ENCODE data around the gene RAMP1.

Gene RAMP1

GRCh38 chr2:237868631-237869342 lies 9.4 kb downstream of the RAMP1 start:
- DNase-seq = no peak
- H3K36me3 ChIP-seq = no peaks in the 10 kb centered on the region
- no peak for TF ChIP-seq CTCF (IDR thresholded peaks at IDR 0.05; ENCODE audit: low read depth, low read length)
- H3K27me3 ChIP-seq (ENCODE audit: insufficient read depth, low read depth, severe bottlenecking) = no peaks in the 10 kb centered on the region
- no peak overlapping the region for H3K4me3 ChIP-seq (ENCODE audit: low read depth, low read length)
- H3K9me3 ChIP-seq (ENCODE audit: severe bottlenecking) = no peaks in the 10 kb centered on the region
- H3K27ac ChIP-seq = no peak overlapping the region

- H3K9me3 ChIP-seq (ENCODE audit: severe bottlenecking) = no peaks in the 10 kb centered on the region
- no peaks in the 10 kb centered on the region for H3K36me3 ChIP-seq
- no peak overlapping the region for H3K4me3 ChIP-seq (ENCODE audit: low read depth, low read length)
- H3K27me3 ChIP-seq (ENCODE audit: insufficient read depth, low read depth, severe bottlenecking) = no peaks in the 10 kb centered on the region
- no peak for TF ChIP-seq CTCF (IDR thresholded peaks at IDR 0.05; ENCODE audit: low read depth, low read length)
- no peak overlapping the region for H3K27ac ChIP-seq
- DNase-seq = no peak
These were observed 10.1 kb downstream of the RAMP1 start for GRCh38 chr2:237869343-237870102.

GRCh38 chr2:237870126-237870525 lies 10.7 kb downstream of the RAMP1 start:
- no peak for TF ChIP-seq CTCF (IDR thresholded peaks at IDR 0.05; ENCODE audit: low read depth, low read length)
- Histone ChIP-seq H3K27me3 (ENCODE audit: insufficient read depth, low read depth, severe bottlenecking) (no peaks in the 10 kb centered on the region), H3K4me3 (ENCODE audit: low read depth, low read length) (no peak overlapping the region), H3K27ac (no peak overlapping the region), H3K36me3 (no peaks in the 10 kb centered on the region), H3K9me3 (ENCODE audit: severe bottlenecking) (no peaks in the 10 kb centered on the region)
- DNase-seq = no peak

GRCh38 chr2:237870754-237871651 lies 11.6 kb downstream of the RAMP1 start:
- Histone ChIP-seq H3K36me3 (no peaks in the 10 kb centered on the region), H3K27me3 (ENCODE audit: insufficient read depth, low read depth, severe bottlenecking) (no peaks in the 10 kb centered on the region), H3K4me3 (ENCODE audit: low read depth, low read length) (no peak overlapping the region), H3K9me3 (ENCODE audit: severe bottlenecking) (no peaks in the 10 kb centered on the region), H3K27ac (no peak overlapping the region)
- no peak for TF ChIP-seq CTCF (IDR thresholded peaks at IDR 0.05; ENCODE audit: low read depth, low read length)
- no peak for DNase-seq

- no peak for DNase-seq
These were observed 12.9 kb downstream of the RAMP1 start for GRCh38 chr2:237872178-237872887.

More at GRCh38 chr2:237872178-237872887, 12.9 kb downstream of the RAMP1 start:
- Histone ChIP-seq H3K27ac (no peak overlapping the region), H3K4me3 (ENCODE audit: low read depth, low read length) (no peak overlapping the region), H3K27me3 (ENCODE audit: insufficient read depth, low read depth, severe bottlenecking) (no peaks in the 10 kb centered on the region), H3K36me3 (no peaks in the 10 kb centered on the region), H3K9me3 (ENCODE audit: severe bottlenecking) (no peaks in the 10 kb centered on the region)
- TF ChIP-seq CTCF (IDR thresholded peaks at IDR 0.05; ENCODE audit: low read depth, low read length) = no peak
